ENCODE data around the gene FHAD1.

The FHAD1 gene

DNA sequence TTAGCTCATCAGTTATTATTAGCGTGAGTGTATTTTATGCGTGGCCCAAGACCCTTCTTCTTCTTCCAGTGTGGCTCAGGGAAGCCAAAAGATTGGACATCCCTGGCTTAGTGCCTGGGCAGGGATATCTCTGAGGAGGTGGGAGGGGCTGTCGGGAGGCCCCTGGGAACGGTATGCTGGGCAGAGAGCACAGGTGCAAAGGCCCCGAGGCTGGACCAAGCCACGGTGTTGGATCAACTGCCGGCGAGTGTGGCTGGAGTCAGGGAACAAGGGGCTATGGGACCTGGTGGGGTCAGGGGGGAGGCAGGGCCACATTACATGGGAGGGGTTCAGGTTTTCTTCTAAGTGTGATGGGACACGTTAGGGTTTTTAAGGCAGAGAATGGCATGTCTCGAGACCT, 62.7 kb downstream of the FHAD1 start:
- DNase-seq, result no peak

GRCh38 chr1:15310544-15310943, 63.5 kb downstream of the FHAD1 start:
- no peak for DNase-seq

DNA sequence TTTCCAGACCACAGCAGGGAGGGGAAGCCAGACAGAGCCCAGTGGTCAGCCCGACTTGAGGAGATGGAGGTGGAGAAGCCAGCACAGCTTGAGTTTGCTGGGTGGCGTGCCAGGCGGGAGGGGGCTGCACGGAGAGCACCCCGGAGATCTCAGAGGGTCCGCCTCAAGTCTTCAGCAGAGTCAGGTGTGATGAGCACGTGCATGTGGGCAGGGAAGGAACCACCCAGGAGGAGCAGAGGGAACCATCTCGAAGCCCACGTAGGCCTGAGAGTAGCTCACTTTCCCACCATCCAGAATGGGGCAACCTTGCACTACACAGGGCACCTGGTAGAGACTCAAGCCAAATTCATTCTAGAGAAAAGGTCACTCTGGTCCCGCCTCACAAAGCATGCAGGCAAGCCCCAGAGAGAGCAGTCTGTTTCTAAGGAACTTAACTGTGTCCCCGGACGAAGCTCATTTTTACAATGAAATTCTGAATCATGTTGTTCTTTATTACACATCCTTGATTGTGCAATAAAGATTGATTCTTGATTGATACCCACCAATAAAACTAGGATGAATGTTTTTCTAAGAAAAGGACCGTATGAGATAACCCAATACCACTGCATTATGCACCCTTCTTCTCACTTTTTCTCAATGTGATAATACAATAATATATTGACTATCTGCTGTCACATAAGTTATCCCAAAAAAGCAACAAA, 64.2 kb downstream of the FHAD1 start:
- DNase-seq, result no peak

- peak; percentile 33 for DNase-seq
Observed at GRCh38 chr1:15311880-15312279, 64.9 kb downstream of the FHAD1 start.

GRCh38 chr1:15312626-15313411, 65.8 kb downstream of the FHAD1 start:
- no peak for DNase-seq

- DNase-seq, result no peak
Observed at GRCh38 chr1:15314328-15315281, 67.6 kb downstream of the FHAD1 start.

- no peak for DNase-seq
Observed at GRCh38 chr1:15315815-15316214, 68.8 kb downstream of the FHAD1 start.

DNA sequence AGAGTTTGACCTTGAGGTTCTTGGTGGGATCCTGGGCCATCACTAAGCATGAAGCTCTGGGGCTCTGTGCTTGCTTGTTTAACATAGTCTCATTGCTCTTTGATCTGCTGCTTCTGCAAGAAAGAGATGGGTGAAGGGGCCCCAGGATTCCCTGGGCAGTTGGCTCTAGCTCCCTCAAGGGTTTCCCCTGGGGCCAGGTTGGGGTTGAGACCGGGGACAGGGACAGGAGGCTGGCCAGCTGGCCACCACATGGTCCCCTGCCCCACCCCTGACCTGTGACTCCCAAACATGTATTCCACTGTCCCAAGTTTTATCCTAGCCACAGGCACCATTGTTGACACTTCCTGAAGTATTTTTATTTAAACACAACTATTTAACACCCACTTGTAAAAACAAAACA, 69.5 kb downstream of the FHAD1 start:
- no peak for DNase-seq

DNA sequence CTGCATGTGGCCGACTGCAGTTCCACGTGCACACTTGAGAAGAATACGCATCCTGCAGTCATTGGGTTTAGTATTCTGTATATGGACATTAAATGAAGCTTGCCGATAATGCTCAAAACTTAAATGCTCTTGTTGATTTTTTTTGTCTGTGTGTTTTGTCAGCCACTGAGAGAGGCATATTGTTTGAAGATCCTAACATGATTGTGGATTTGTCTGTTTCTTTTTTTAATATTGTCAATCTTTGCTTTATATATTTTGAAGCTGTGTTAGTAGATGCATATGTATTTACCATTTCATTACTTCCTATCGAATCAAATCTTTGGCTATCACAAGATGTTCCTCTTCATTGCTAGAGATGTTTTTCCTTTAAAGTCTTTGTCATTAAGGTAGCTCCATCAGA, 73.2 kb downstream of the FHAD1 start:
- DNase-seq, result no peak

- no peak for DNase-seq
Observed at GRCh38 chr1:15321601-15322000, 74.6 kb downstream of the FHAD1 start.

DNA sequence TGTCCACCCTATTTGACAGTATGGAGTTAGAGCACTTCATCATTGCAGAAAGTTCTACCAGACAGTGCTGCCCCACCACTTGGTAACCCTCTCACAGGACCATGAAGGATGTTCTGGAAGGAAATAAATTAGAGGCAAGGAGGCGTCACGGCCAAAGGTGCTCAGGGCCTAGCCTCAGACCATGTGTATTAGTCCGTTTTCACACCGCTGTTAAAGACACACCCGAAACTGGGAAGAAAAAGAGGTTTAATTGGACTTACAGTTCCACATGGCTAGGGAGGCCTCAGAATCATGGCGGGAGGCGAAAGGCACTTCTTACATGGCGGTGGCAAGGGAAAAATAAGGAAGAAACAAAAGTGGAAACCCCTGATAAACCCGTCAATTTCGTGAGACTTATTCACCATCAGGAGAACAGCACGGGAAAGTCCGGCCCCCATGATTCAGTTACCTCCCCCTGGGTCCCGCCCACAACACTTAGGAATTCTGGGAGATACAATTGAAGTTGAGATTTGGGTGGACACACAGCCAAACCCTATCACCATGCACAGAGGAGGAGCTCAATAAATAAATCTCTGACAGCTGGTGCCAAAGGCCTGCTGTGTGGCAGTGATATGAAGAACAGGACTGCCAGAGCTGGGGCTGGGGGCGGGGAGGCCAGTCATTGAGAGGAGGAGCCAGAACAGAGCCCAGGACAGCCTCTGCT, 75.8 kb downstream of the FHAD1 start:
- no peak for DNase-seq

- DNase-seq, result peak; percentile 88
Observed at GRCh38 chr1:15323351-15323988, 76.4 kb downstream of the FHAD1 start.

DNA sequence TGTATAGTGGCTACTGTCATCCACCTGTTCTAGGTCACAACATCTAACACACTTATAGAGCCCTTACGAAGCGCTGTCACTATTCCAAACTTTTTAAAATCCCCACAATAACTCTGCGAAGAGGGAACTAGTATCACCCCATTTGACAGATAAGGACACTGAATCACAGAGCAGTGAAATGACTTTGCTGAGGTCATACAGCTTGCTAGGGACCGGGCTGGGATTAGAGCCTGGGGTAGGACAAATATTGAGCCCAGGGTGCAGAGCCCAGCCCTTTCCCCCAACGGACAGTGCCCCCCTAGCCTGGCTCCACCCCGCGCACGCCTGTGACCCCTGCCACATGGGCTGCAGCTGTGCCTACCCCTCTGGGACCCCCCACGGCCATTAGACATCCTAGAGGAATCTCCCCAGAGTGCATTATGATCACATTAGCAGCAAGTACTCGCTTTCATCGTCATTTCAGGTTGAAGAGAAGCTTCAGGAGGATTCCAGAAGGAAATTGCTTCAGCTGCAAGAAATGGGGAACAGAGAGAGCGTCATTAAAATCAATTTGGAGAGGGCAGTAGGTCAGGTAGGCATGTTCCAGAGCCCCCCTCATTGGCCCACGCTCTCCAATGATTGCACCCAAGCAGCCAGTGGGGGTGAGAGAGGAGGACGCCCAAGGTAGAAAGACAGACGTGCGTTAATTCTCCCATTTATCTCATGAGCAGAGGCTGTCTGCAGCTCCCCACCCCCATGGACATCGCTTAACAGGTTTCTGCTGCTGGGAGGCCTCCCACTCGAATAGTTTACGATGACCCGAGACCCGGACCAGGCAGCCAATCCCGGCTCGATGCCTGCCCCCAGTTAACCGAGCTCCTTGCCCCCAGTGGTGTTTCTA, 77.2 kb downstream of the FHAD1 start:
- no peak for DNase-seq

DNA sequence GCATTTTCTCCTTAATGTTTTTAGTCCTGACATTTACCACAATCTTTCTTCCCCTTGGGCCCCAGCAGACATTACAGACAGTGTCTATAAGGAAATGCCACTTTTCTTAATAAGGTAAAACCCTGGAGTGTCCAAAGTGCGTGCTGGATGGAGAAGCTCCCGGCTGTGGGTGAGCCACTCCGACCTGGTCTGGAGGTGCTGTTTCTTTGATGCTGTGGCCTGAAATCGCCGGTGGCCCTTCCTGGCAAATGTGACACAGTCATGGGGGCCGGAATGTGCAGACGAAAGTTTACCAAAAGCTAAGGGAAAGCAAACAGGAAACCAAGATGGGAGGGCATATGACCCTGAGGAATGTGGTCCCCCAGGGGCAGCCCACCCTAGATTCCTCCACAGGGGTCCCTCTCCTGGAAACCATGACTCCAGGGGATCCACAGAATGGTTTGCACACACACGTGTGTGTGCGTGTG, 77.9 kb downstream of the FHAD1 start:
- DNase-seq, result no peak

- no peak for DNase-seq
Observed at GRCh38 chr1:15325375-15326085, 78.5 kb downstream of the FHAD1 start.

- no peak for DNase-seq
Observed at GRCh38 chr1:15326691-15327588, 79.9 kb downstream of the FHAD1 start.

GRCh38 chr1:15328351-15329103, 81.5 kb downstream of the FHAD1 start:
- peak; percentile 61 for DNase-seq

- peak; percentile 69 for DNase-seq
Observed at GRCh38 chr1:15329104-15329820, 82.2 kb downstream of the FHAD1 start.

All from suppressor macrophage treated with lipopolysaccharide for 4 hours (primary cell).